Astrocyte of the spinal cord (primary cell): ENCODE data around the gene BMAL1.

ENCODE experiments used
- DNase-seq: peaks from one replicate; pipeline ENCODE4 v3.0.0; 2011; ENCODE audit warnings: low read depth, low spot score
- H3K4me3 ChIP-seq: 2 replicates; pipeline ENCODE4 v1.5.1; 2011; ENCODE audit warnings: low read depth, mild to moderate bottlenecking, low read length, moderate library complexity
- in situ Hi-C: cut with HindIII; loops from 2 replicates; pipeline ENCODE4 v1.10.0; 2017; ENCODE audit warnings: low sequenced_read_pairs
- TF ChIP-seq, protein P1 (sequence below): IDR thresholded peaks from 2 replicates; pipeline ENCODE4 v1.5.1; 2012; ENCODE audit warnings: low read depth, mild to moderate bottlenecking, low read length, inconsistent platforms

BMAL1 gene

DNA sequence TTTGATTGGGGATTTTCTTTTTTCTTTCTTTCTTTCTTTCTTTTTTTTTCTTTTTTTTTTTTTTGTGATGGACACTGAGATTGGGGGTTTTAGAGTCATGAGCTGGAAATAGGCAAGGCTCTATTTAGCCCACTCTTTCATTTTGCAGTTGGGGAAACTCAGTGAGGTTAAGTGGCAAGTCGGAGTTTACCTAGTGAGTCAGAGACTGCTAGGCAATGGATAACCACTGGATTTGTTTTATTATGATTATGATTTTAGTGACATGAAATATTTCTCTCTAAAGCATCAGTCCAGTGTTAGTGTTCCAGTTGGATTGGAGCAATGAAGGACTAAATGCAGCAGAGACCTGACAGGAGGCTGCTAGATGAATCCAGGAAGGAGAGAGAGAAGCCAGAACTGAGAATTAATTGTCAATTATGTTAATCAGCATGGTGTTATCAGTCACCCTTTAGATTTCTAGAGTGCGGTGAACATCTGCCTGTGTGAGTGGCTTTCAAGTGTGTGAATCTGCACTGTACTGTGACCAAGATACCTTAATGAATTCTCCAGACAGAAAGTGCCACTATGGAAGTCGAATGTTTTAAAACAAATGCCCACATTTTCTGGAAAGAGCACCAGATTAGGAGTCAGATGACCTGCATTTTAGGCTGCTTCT is 10.9 kb downstream of the BMAL1 start:
- TF ChIP-seq, protein P1, sequence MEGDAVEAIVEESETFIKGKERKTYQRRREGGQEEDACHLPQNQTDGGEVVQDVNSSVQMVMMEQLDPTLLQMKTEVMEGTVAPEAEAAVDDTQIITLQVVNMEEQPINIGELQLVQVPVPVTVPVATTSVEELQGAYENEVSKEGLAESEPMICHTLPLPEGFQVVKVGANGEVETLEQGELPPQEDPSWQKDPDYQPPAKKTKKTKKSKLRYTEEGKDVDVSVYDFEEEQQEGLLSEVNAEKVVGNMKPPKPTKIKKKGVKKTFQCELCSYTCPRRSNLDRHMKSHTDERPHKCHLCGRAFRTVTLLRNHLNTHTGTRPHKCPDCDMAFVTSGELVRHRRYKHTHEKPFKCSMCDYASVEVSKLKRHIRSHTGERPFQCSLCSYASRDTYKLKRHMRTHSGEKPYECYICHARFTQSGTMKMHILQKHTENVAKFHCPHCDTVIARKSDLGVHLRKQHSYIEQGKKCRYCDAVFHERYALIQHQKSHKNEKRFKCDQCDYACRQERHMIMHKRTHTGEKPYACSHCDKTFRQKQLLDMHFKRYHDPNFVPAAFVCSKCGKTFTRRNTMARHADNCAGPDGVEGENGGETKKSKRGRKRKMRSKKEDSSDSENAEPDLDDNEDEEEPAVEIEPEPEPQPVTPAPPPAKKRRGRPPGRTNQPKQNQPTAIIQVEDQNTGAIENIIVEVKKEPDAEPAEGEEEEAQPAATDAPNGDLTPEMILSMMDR: no peak
- H3K4me3 ChIP-seq: no peak overlapping the region
- peak; percentile 35 for DNase-seq
- in situ Hi-C loops: no loop called here

DNA sequence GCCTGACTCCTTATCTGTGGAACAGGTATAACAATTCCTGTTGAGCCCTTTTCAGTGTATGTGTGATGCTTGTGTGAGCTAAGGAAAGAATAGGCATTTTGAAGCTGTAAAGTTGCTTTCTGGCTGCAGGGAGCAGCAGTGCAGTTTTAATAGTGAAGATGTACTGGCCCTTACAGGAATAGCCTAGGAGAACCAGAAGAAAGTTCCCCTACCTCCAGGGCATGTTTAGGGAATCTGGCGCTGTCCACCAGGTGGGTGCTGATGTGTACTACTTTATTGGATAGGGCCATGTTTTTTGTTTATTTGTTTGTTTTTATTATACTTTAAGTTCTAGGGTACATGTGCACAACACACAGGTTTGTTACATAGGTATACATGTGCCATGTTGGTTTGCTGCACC is 11.5 kb downstream of the BMAL1 start:
- in situ Hi-C loops: no loop called here
- TF ChIP-seq, protein P1: peak; percentile 3
- H3K4me3 ChIP-seq: no peak overlapping the region
- DNase-seq: peak; percentile 31

DNA sequence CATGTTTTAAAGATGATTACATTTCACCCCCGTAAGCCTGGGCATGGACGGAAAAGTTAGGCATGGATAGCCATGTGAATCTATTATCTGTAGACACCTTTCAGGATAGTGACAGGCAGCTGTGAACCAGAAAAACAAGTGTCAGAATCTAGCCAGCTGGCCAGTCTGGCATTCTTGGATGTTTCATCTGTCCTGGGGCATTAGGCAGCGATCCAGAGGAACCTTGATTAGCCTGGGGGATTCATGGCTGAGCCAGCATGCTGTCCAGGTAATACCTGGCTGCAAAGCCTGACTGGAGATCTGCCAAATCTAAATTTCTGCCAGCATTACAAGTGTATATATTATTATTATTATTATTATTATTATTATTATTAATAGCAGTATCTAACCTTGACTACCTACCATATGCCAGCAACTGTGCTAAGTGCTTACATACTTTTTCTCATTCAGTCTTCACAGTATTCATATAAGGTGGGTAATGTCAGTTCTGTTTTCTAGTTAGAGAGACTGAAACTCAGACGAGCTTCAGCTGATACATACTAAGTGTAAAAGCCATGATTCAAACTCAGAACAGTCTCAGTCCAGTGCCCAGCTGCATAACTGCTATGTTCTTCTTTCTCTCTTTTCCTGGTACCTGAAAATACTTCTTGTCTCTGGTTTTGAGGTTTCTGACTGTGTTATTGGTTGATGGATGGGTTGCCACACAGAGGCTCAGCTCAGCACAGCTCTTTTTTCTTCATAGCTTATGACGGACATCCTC is 12.8 kb downstream of the BMAL1 start:
- no peak overlapping the region for H3K4me3 ChIP-seq
- in situ Hi-C loops: no loop called here
- TF ChIP-seq, protein P1: no peak
- no peak for DNase-seq

DNA sequence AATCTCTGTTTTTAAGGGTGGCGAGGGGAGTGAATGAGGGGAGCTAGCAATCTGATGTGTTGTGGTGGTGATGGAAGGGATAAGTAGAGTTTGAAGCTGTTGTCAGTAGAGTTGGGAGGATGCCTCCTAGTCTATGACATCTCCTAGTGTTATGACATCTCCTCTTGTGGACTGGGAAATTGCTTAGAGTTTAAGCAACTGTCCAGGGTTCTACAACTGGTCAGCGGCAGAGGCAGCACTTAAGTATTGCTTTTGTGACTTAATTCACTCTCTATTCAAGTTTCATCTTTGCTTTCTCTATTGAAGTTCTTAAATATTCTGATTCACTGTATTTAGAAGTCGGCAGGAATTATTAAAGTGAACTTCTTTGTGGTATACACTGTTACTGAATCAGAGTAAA is 13.8 kb downstream of the BMAL1 start:
- DNase-seq: no peak
- in situ Hi-C loops: no loop called here
- TF ChIP-seq, protein P1: no peak
- no peak overlapping the region for H3K4me3 ChIP-seq

DNA sequence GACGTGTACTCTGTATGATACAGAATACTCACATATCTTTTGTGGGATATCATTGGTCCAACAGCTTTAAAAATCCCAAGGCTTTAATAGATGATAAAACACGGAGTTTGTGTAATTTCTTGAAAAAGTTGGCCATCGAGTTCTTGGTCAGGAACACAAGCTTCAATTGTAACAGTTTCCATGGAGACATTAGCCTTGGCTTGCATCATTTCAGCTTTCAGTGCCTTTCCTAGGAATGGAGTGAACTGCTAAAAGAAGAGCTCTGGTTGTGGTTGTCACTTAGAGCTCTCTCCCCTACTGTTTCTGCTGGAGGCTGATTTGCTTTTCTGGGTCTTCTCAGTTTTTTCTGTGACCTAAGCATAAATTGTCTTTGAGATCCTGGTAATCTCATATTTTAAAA is 14.2 kb downstream of the BMAL1 start:
- no peak for DNase-seq
- no peak overlapping the region for H3K4me3 ChIP-seq
- TF ChIP-seq, protein P1: no peak
- in situ Hi-C loops: no loop called here

DNA sequence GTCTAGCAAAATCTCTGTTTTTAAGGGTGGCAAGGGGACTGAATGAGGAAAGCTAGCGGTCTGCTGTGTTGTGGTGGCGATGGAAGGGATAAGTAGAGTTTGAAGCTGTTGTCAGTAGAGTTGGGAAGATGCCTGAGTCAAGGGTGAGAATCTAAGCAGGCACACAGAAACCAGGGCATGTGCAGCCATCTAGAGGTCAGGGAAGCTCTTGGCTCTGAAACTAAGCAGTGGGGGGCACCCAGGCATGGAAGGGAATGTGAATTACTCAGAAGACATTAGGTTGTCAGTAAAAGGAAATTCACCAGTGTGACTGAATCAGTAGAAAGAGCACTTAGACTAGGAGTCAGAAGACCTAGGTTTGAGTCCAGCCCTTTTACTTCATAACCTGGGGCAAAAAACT is 15.4 kb downstream of the BMAL1 start:
- no peak overlapping the region for H3K4me3 ChIP-seq
- DNase-seq: no peak
- TF ChIP-seq, protein P1: no peak
- in situ Hi-C loops: no loop called here
